Measurements from ENCODE around the gene RRP1B. TPM values are rescaled to one million over a fixed set of nuclear protein-coding genes. Genes with fewer than 3 reads are reported as not detected.

Gene RRP1B
- total RNA-seq, 1 donor from 2014 or later, result 34.0 TPM

DNA sequence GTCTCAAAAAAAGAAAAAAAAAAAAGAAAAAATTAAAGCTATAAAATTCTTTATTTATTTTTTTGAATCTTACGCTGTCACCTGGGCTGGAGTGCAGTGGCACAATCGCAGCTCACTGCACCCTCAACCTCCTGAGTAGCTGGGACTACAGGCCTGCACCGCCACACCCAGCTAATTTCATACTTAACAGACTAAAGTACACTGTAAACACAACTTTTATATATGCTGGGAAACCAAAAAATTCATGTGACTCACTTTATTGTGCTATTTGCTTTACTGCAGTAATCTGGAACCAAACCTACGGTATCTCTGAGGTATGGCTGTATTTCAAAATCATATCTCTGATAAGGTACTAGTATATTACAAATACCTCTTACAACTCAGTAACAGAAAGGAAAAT is 40.4 kb upstream of the RRP1B start:
- TF ChIP-seq CTCF (IDR thresholded peaks at IDR 0.05; ENCODE audit: insufficient read depth, low read depth, low read length) (no peak), EZH2 (IDR thresholded peaks at IDR 0.05; ENCODE audit: insufficient read depth, low read length) (no peak)
- H4K20me1 ChIP-seq (ENCODE audit: insufficient read depth, low read length), result no peaks in the 10 kb centered on the region
- Mint-ChIP-seq H3K4me1 (ENCODE audit: low read depth, unreplicated experiment) (peaks cover 5% of the 10 kb centered on the region), H3K27ac (ENCODE audit: unreplicated experiment) (no peak overlapping the region), H3K27me3 (ENCODE audit: low read depth, unreplicated experiment) (no peaks in the 10 kb centered on the region), H3K9me3 (ENCODE audit: unreplicated experiment) (peaks cover 22% of the 10 kb centered on the region), H3K4me3 (ENCODE audit: unreplicated experiment) (no peak overlapping the region), H3K36me3 (ENCODE audit: low read depth, unreplicated experiment) (peaks cover 15% of the 10 kb centered on the region)
- no peaks in the 10 kb centered on the region for H3K27me3 ChIP-seq (ENCODE audit: insufficient read depth, low read length)
- H3K4me3 ChIP-seq (ENCODE audit: insufficient read depth, low read depth, low read length), result no peak overlapping the region
- H3K9me3 ChIP-seq (ENCODE audit: insufficient read depth, low read depth, low read length), result no peaks in the 10 kb centered on the region
- no peak overlapping the region for H2AFZ ChIP-seq (ENCODE audit: low read depth, low read length)
- H3K4me1 ChIP-seq (ENCODE audit: insufficient read depth, low read length), result no peaks in the 10 kb centered on the region
- H3K4me2 ChIP-seq (ENCODE audit: low read length), result no peak overlapping the region
- no peak overlapping the region for H3K27ac ChIP-seq (ENCODE audit: low read depth, low read length)
- no peaks in the 10 kb centered on the region for H3K79me2 ChIP-seq (ENCODE audit: insufficient read depth, low read length)
- no peak for FAIRE-seq
- H3K9ac ChIP-seq (ENCODE audit: low read length), result no peak overlapping the region
- no peak for DNase-seq (ENCODE audit: low read depth)
- H3K36me3 ChIP-seq (ENCODE audit: insufficient read depth, low read length), result no peaks in the 10 kb centered on the region

- Histone ChIP-seq H3K4me1 (ENCODE audit: insufficient read depth, low read length) (no peaks in the 10 kb centered on the region), H4K20me1 (ENCODE audit: insufficient read depth, low read length) (no peaks in the 10 kb centered on the region), H3K9me3 (ENCODE audit: insufficient read depth, low read depth, low read length) (no peaks in the 10 kb centered on the region), H3K36me3 (ENCODE audit: insufficient read depth, low read length) (no peaks in the 10 kb centered on the region), H3K79me2 (ENCODE audit: insufficient read depth, low read length) (no peaks in the 10 kb centered on the region), H2AFZ (ENCODE audit: low read depth, low read length) (no peak overlapping the region), H3K27ac (ENCODE audit: low read depth, low read length) (no peak overlapping the region), H3K4me3 (ENCODE audit: insufficient read depth, low read depth, low read length) (no peak overlapping the region), H3K9ac (ENCODE audit: low read length) (no peak overlapping the region), H3K27me3 (ENCODE audit: insufficient read depth, low read length) (no peaks in the 10 kb centered on the region), H3K4me2 (ENCODE audit: low read length) (no peak overlapping the region)
- H3K4me3 Mint-ChIP-seq (ENCODE audit: unreplicated experiment), result no peak overlapping the region
- TF ChIP-seq EZH2 (IDR thresholded peaks at IDR 0.05; ENCODE audit: insufficient read depth, low read length) (no peak), CTCF (IDR thresholded peaks at IDR 0.05; ENCODE audit: insufficient read depth, low read depth, low read length) (no peak)
- peaks cover 3% of the 10 kb centered on the region for H3K4me1 Mint-ChIP-seq (ENCODE audit: low read depth, unreplicated experiment)
- no peaks in the 10 kb centered on the region for H3K27me3 Mint-ChIP-seq (ENCODE audit: low read depth, unreplicated experiment)
- no peak for FAIRE-seq
- peaks cover 15% of the 10 kb centered on the region for H3K36me3 Mint-ChIP-seq (ENCODE audit: low read depth, unreplicated experiment)
- no peak for DNase-seq (ENCODE audit: low read depth)
- no peak overlapping the region for H3K27ac Mint-ChIP-seq (ENCODE audit: unreplicated experiment)
- H3K9me3 Mint-ChIP-seq (ENCODE audit: unreplicated experiment), result peaks cover 22% of the 10 kb centered on the region
Measured at GRCh38 chr21:43619344-43619743, 40.0 kb upstream of the RRP1B start.

- no peak overlapping the region for H3K4me3 Mint-ChIP-seq (ENCODE audit: unreplicated experiment)
- peaks cover 15% of the 10 kb centered on the region for H3K36me3 Mint-ChIP-seq (ENCODE audit: low read depth, unreplicated experiment)
- H3K79me2 ChIP-seq (ENCODE audit: insufficient read depth, low read length), result no peaks in the 10 kb centered on the region
- H3K27me3 Mint-ChIP-seq (ENCODE audit: low read depth, unreplicated experiment), result no peaks in the 10 kb centered on the region
- H3K27me3 ChIP-seq (ENCODE audit: insufficient read depth, low read length), result no peaks in the 10 kb centered on the region
- H3K9ac ChIP-seq (ENCODE audit: low read length), result no peak overlapping the region
- no peak overlapping the region for H3K27ac Mint-ChIP-seq (ENCODE audit: unreplicated experiment)
- H3K27ac ChIP-seq (ENCODE audit: low read depth, low read length), result no peak overlapping the region
- H3K9me3 ChIP-seq (ENCODE audit: insufficient read depth, low read depth, low read length), result no peaks in the 10 kb centered on the region
- H3K4me1 ChIP-seq (ENCODE audit: insufficient read depth, low read length), result no peaks in the 10 kb centered on the region
- H4K20me1 ChIP-seq (ENCODE audit: insufficient read depth, low read length), result no peaks in the 10 kb centered on the region
- H3K9me3 Mint-ChIP-seq (ENCODE audit: unreplicated experiment), result peaks cover 22% of the 10 kb centered on the region
- H2AFZ ChIP-seq (ENCODE audit: low read depth, low read length), result no peak overlapping the region
- no peaks in the 10 kb centered on the region for H3K36me3 ChIP-seq (ENCODE audit: insufficient read depth, low read length)
- no peak for DNase-seq (ENCODE audit: low read depth)
- H3K4me1 Mint-ChIP-seq (ENCODE audit: low read depth, unreplicated experiment), result no peaks in the 10 kb centered on the region
- no peak overlapping the region for H3K4me3 ChIP-seq (ENCODE audit: insufficient read depth, low read depth, low read length)
- no peak for TF ChIP-seq EZH2 (IDR thresholded peaks at IDR 0.05; ENCODE audit: insufficient read depth, low read length)
- no peak for TF ChIP-seq CTCF (IDR thresholded peaks at IDR 0.05; ENCODE audit: insufficient read depth, low read depth, low read length)
- no peak for FAIRE-seq
- H3K4me2 ChIP-seq (ENCODE audit: low read length), result no peak overlapping the region
Measured at GRCh38 chr21:43619856-43620255, 39.5 kb upstream of the RRP1B start.
